Neural cell (in vitro differentiated cells): Measurements from ENCODE around the gene TEDC2. TPM values are rescaled to one million over a fixed set of nuclear protein-coding genes. Genes with fewer than 3 reads are reported as not detected.

Experiments
- H2AFZ ChIP-seq: fragments of 200-600, 300-800 bp; sonication (generic), shearing (Covaris generic); 2 replicates; pipeline ENCODE4 v1.6.0; 2014; ENCODE audit warnings: low read depth, mild to moderate bottlenecking, antibody characterized with exemption, low read length, moderate library complexity
- H3F3A ChIP-seq: fragments of 200-600 bp; shearing (Covaris generic); 2 replicates; pipeline ENCODE4 v1.6.1; 2016; ENCODE audit warnings: mild to moderate bottlenecking, moderate library complexity, mixed read lengths, antibody characterized with exemption, low read length; ENCODE audit not compliant: insufficient read depth, poor library complexity, severe bottlenecking
- H3K27ac ChIP-seq: fragments of 200-600, 300-800 bp; sonication (generic), shearing (Covaris generic); 2 replicates; pipeline ENCODE4 v1.5.1; 2014; ENCODE audit warnings: mild to moderate bottlenecking, low read length, moderate library complexity
- H3K27me3 ChIP-seq: fragments of 300-800, 200-600 bp; sonication (generic), shearing (Covaris generic); 2 replicates; pipeline ENCODE4 v1.6.0; 2014; ENCODE audit warnings: mild to moderate bottlenecking, low read depth, low read length, moderate library complexity; ENCODE audit not compliant: insufficient read depth
- H3K36me3 ChIP-seq: fragments of 300-800, 200-600 bp; sonication (generic), shearing (Covaris generic); 2 replicates; pipeline ENCODE4 v1.5.1; 2014; ENCODE audit warnings: mild to moderate bottlenecking, antibody characterized with exemption, low read length, moderate library complexity; ENCODE audit not compliant: insufficient read depth
- H3K4me2 ChIP-seq: fragments of 300-800, 200-600 bp; sonication (generic), shearing (Covaris generic); 2 replicates; pipeline ENCODE4 v1.6.0; 2014; ENCODE audit warnings: mild to moderate bottlenecking, low read length
- H3K4me3 ChIP-seq: fragments of 300-800, 200-600 bp; sonication (generic), shearing (Covaris generic); 2 replicates; pipeline ENCODE4 v1.5.1; 2014; ENCODE audit warnings: mild to moderate bottlenecking, low read length, moderate library complexity
- H3K79me2 ChIP-seq: fragments of 200-600 bp; shearing (Covaris generic); replicated peaks from 2 replicates; pipeline ENCODE4 v1.6.0; 2014; ENCODE audit warnings: mild to moderate bottlenecking, low read length, moderate library complexity; ENCODE audit not compliant: insufficient read depth
- H3K9ac ChIP-seq: fragments of 300-800, 200-600 bp; sonication (generic), shearing (Covaris generic); 2 replicates; pipeline ENCODE4 v1.6.1; 2016; ENCODE audit warnings: mild to moderate bottlenecking, low read length, mixed read lengths
- H3K9me2 ChIP-seq: fragments of 200-600 bp; shearing (Covaris generic); 2 replicates; pipeline ENCODE4 v1.6.1; 2016; ENCODE audit warnings: mild to moderate bottlenecking, low read length, mixed read lengths; ENCODE audit not compliant: insufficient read depth
- H3K9me3 ChIP-seq: fragments of 200-600, 300-800 bp; sonication (generic), shearing (Covaris generic); 2 replicates; pipeline ENCODE4 v1.6.1; 2016; ENCODE audit warnings: mild to moderate bottlenecking, mixed run types, low read length, moderate library complexity, mixed read lengths
- H4K20me1 ChIP-seq: fragments of 200-600 bp; shearing (Covaris generic); 2 replicates; pipeline ENCODE4 v1.6.1; 2016; ENCODE audit warnings: mild to moderate bottlenecking, mixed run types; ENCODE audit not compliant: insufficient read depth
- CTCF ChIP-seq: fragments of 450-650 bp; IDR thresholded peaks from 2 replicates; pipeline ENCODE4 v1.5.1; 2014; ENCODE audit warnings: antibody characterized with exemption, mild to moderate bottlenecking, moderate library complexity; ENCODE audit not compliant: poor library complexity, severe bottlenecking
- EP300 ChIP-seq: fragments of 450-650 bp; conservative IDR thresholded peaks from 2 replicates; pipeline ENCODE4 v1.6.1; 2014; ENCODE audit warnings: antibody characterized with exemption, mild to moderate bottlenecking, moderate library complexity; ENCODE audit not compliant: poor library complexity, severe bottlenecking
- EZH2 ChIP-seq: fragments of 200-600, 300-800 bp; shearing (Covaris generic), sonication (generic); IDR thresholded peaks from 2 replicates; pipeline ENCODE4 v1.6.1; 2014; ENCODE audit warnings: antibody characterized with exemption, low read length, borderline replicate concordance, mild to moderate bottlenecking; ENCODE audit not compliant: insufficient read depth, poor library complexity, severe bottlenecking
- MXI1 ChIP-seq: fragments of 450-650 bp; conservative IDR thresholded peaks from 2 replicates; pipeline ENCODE4 v1.6.1; 2014; ENCODE audit warnings: antibody characterized with exemption, mild to moderate bottlenecking; ENCODE audit not compliant: poor library complexity, severe bottlenecking
- POLR2AphosphoS5 ChIP-seq: IDR thresholded peaks from 2 replicates; pipeline ENCODE4 v1.6.1; 2012
- RAD21 ChIP-seq: fragments of 450-650 bp; conservative IDR thresholded peaks from 2 replicates; pipeline ENCODE4 v1.6.1; 2014; ENCODE audit warnings: antibody characterized with exemption, mild to moderate bottlenecking, moderate library complexity
- REST ChIP-seq: IDR thresholded peaks from 2 replicates; pipeline ENCODE4 v1.6.1; 2012; ENCODE audit warnings: borderline replicate concordance
- SMC3 ChIP-seq: fragments of 450-650 bp; conservative IDR thresholded peaks from 2 replicates; pipeline ENCODE4 v1.6.1; 2014; ENCODE audit warnings: antibody characterized with exemption, mild to moderate bottlenecking, moderate library complexity; ENCODE audit not compliant: poor library complexity
- TAF1 ChIP-seq: IDR thresholded peaks from 2 replicates; pipeline ENCODE4 v1.6.1; 2012; ENCODE audit warnings: low read depth
- polyA plus RNA-seq: library from polyadenylated mRNA; depleted of rRNA; stranded (reverse); fragments of >200 nt; gene quantifications from 2 replicates; pipeline ENCODE4 v1.2.3, GENCODE V29; 2014

Gene TEDC2
- polyA plus RNA-seq, 1 donor from 2014 or later = 31.5 TPM

DNA sequence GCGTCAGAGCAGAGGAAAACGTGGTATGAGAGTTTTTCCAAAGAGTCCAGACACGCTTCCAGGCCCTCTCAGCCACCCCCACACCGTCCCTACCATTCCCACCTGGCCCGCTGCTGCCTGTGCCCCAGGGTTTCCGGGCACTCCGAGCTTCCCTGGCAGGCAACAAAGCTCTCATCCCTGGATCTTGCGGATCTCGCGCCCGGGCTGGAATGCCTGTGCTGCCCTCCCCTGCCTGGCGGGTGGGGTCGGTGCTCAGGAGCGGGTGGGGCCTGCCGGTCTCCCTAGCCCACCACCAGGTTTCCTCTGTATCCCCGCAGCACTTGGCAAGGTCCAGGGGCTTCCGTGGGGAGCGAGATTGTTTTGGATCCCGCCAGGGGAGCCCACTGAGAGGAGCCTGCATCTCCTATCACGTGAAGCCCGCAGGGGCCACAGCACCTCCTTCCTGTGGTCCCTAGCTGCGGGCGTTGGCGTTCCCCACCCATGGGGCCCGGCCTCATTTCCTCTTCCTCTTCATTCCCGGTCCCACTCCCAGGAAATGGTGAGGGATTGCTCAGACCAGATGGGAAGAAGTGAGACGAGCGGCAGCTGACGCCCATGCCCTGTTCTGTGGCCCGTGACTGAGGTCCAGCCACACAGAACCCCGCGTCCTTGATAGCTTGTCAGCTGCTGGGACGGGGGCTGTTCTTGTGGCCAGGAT lies 26.1 kb downstream of the TEDC2 start:
- TF ChIP-seq SMC3 (no peak), POLR2AphosphoS5 (no peak)
- no peak overlapping the region for H3K4me3 ChIP-seq
- H2AFZ ChIP-seq = no peak overlapping the region
- no peaks in the 10 kb centered on the region for H4K20me1 ChIP-seq
- H3K36me3 ChIP-seq = no peaks in the 10 kb centered on the region
- no peaks in the 10 kb centered on the region for H3K27me3 ChIP-seq
- H3K9me2 ChIP-seq = no peaks in the 10 kb centered on the region
- H3F3A ChIP-seq = no peaks in the 10 kb centered on the region
- no peak overlapping the region for H3K9ac ChIP-seq
- no peak overlapping the region for H3K27ac ChIP-seq
- no peak overlapping the region for H3K4me2 ChIP-seq
- no peaks in the 10 kb centered on the region for H3K79me2 ChIP-seq
- H3K9me3 ChIP-seq = no peaks in the 10 kb centered on the region

DNA sequence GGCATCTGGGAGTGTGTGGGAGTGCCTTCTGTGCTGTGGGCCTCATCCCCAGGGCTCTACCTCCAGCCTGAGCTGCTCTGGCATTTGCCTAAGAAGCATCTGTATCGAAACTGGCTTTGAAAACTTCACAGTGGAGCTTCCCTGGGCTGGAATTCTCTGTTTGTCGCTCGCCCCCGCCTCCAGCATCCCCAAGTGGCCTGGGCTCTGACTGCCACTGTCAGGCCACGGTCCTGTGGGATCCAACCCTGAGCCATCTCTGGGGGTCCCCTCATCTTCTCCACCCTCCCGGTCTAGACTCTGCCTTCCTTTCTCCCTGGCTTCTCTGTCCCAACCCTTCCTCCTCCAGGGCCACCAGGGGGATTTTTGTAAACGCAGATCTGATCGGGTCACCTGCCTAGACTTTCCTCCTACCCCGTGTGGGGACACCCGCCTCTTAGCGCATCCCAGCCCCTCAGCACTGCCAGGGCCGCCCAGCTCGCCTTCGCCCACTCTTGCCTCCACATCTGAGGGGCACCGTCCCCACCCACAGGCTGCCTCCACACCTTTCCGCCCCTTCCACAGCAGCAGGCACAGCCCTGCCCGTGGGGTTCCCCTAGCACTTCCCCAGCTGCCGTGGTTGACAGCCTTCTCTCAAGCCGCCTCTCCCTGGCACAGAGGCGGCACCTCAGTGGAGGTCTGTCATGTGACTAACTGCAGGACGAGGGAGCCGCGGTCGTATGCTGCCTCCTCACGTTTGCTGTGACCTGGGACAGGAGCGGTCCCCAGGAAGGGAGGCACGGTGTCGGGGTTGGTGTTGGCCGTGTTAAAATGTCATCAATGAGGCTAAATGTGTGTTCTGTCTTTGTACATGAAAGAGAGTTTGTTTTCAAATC lies 27.0 kb downstream of the TEDC2 start:
- Histone ChIP-seq H3K9ac (no peak overlapping the region), H3K9me3 (no peaks in the 10 kb centered on the region), H3K27me3 (no peaks in the 10 kb centered on the region), H4K20me1 (no peaks in the 10 kb centered on the region), H3K4me3 (no peak overlapping the region), H3K4me2 (no peak overlapping the region), H2AFZ (no peak overlapping the region), H3K36me3 (no peaks in the 10 kb centered on the region), H3F3A (no peaks in the 10 kb centered on the region), H3K79me2 (no peaks in the 10 kb centered on the region), H3K9me2 (no peaks in the 10 kb centered on the region), H3K27ac (no peak overlapping the region)
- no peak for TF ChIP-seq POLR2AphosphoS5
- TF ChIP-seq SMC3 = no peak
- TF ChIP-seq TAF1 = no peak
- no peak for TF ChIP-seq REST
- no peak for TF ChIP-seq EP300
- TF ChIP-seq RAD21 = no peak
- no peak for TF ChIP-seq CTCF
- TF ChIP-seq EZH2 = no peak
- no peak for TF ChIP-seq MXI1
